ENCODE results near the gene CEP170. TPM values are rescaled to one million over a fixed set of nuclear protein-coding genes. Genes with fewer than 3 reads are reported as not detected.

Gene CEP170
- total RNA-seq (ENCODE audit: low replicate concordance): 76.6 and 142 TPM in 2 replicates

GRCh38 chr1:243254927-243255790 lies at the start of gene CEP170:
CEP170 (minus strand) TSS chr1:243255281; CDS start chr1:243225280, 30,001 bp downstream.

DNA sequence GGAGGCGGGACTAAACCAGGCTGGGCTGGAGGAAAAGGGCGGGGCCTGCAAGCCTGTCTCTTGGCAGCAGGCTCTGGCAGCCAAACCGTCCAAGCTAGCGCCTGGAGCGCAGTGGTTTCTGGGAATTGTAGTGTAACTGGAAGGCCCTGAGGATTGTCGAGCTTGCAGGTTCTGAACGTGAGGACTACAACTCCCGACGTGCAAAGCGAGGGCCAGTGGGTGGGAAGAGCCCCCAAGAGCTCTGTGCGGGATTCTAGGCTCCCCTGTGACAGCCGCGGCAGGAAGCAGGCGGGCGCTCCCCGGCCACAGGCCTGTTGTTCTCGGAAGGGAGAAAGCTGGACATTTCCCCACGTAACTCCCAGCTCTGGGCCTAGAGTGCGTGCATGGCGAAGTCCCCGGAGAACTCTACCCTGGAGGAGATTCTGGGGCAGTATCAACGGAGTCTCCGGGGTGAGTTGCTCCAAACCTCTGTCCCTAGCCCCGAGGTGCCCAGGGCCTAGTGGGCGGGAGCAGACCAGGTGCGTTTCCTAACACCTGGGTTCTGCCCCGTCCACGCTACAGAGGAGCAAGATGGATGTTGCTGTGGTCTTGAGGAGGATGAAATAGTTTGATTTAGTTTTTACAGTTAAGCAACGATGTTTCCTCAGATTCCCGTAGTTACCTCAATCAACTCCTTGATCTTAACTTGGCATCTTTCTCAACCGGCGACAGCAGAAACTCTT lies 871 bp upstream of the CEP170 start, which contains the start of gene SDCCAG8:
Gene SDCCAG8, plus strand, starts transcription at position 251 of the 722 bp plus-strand sequence. Its CDS starts 133 bp downstream, at position 384.

Other genes starting within 250 kb of the CEP170 start
- gene SDCCAG8, start 760 bp upstream of the CEP170 start, total RNA-seq (ENCODE audit: low replicate concordance): 41.2 and 51.7 TPM in 2 replicates